Tibial nerve (tissue), 4 donors: ENCODE data around the gene TYW1.
"Not testable (repeated sequence)": the region's sequence is repeated elsewhere in the genome, so short reads cannot be mapped to it uniquely, and the experiment has no call there.

ENCODE experiments used
- EP300 ChIP-seq, 2 donors: sonication (generic); formaldehyde crosslinking; IDR thresholded peaks; one replicate each; pipeline ENCODE4 v1.6.1; 2017; ENCODE audit warnings: antibody characterized with exemption in 2 of 2, mild to moderate bottlenecking in 1 of 2
- TF ChIP-seq, protein P1 (sequence below), 5 experiments: fragments of 200-600 bp in 3 of 5; fragments of 450-650 bp in 2 of 5; sonication (generic) in 3 of 5; IDR thresholded peaks; one replicate each; pipeline ENCODE4 v1.5.1; 2016 to 2019; ENCODE audit warnings: antibody characterized with exemption in 5 of 5, mild to moderate bottlenecking in 3 of 5, moderate library complexity in 2 of 5

DNA sequence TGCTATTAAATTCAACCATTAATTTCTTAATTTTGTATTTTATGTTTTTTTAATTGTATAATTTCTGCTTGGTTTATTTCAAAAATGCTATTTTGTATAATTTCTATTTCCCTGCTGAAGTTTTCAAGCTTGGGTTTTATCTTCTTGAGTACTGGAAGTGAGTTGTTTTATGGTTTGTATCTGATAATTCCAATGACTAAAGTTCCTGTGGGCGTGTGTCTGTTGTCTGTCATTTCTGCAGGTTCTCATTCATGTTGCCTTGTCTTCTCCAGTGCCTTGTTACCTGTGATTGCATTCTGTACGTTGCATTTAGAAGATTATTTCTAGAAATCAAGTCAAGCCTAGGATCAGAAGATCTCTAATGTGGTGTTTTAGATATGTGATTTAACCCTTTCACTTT, 199.5 kb downstream of the TYW1 start:
- TF ChIP-seq, protein P1, sequence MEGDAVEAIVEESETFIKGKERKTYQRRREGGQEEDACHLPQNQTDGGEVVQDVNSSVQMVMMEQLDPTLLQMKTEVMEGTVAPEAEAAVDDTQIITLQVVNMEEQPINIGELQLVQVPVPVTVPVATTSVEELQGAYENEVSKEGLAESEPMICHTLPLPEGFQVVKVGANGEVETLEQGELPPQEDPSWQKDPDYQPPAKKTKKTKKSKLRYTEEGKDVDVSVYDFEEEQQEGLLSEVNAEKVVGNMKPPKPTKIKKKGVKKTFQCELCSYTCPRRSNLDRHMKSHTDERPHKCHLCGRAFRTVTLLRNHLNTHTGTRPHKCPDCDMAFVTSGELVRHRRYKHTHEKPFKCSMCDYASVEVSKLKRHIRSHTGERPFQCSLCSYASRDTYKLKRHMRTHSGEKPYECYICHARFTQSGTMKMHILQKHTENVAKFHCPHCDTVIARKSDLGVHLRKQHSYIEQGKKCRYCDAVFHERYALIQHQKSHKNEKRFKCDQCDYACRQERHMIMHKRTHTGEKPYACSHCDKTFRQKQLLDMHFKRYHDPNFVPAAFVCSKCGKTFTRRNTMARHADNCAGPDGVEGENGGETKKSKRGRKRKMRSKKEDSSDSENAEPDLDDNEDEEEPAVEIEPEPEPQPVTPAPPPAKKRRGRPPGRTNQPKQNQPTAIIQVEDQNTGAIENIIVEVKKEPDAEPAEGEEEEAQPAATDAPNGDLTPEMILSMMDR (IDR thresholded peaks at IDR 0.05) = not testable (repeated sequence)
- TF ChIP-seq EP300 (IDR thresholded peaks at IDR 0.05) = not testable (repeated sequence)
